Smooth muscle cell (in vitro differentiated cells): ENCODE data around the gene ZIC4. TPM values are rescaled to one million over a fixed set of nuclear protein-coding genes. Genes with fewer than 3 reads are reported as not detected.

ENCODE experiments used
- DNase-seq: peaks from one replicate; lab custom pipeline; 2025; ENCODE audit not compliant: unreplicated experiment; lab: John Stamatoyannopoulos, UW
- H2AFZ ChIP-seq: fragments of 200-600 bp; sonication (generic); 2 replicates; pipeline ENCODE4 v1.6.0; 2016; ENCODE audit warnings: antibody characterized with exemption, low read depth, mild to moderate bottlenecking
- H3F3A ChIP-seq: fragments of 200-600 bp; sonication (generic); 2 replicates; pipeline ENCODE4 v1.6.0; 2017; ENCODE audit warnings: antibody characterized with exemption, low read depth
- H3K27ac ChIP-seq: fragments of 200-600 bp; sonication (generic); 2 replicates; pipeline ENCODE4 v1.5.1; 2016; ENCODE audit warnings: low read depth, mild to moderate bottlenecking
- H3K27me3 ChIP-seq: fragments of 200-600 bp; sonication (generic); 2 replicates; pipeline ENCODE4 v1.6.1; 2016; ENCODE audit warnings: low read depth, mild to moderate bottlenecking
- H3K36me3 ChIP-seq: fragments of 200-600 bp; sonication (generic); 2 replicates; pipeline ENCODE4 v1.5.1; 2016; ENCODE audit warnings: low read depth
- H3K4me1 ChIP-seq: fragments of 200-600 bp; sonication (generic); 2 replicates; pipeline ENCODE4 v1.5.1; 2016; ENCODE audit warnings: low read depth
- H3K4me2 ChIP-seq: fragments of 200-600 bp; sonication (generic); 2 replicates; pipeline ENCODE4 v1.6.0; 2016; ENCODE audit warnings: mild to moderate bottlenecking
- H3K4me3 ChIP-seq: fragments of 200-600 bp; sonication (generic); 2 replicates; pipeline ENCODE4 v1.5.1; 2016; ENCODE audit warnings: mild to moderate bottlenecking
- H3K79me2 ChIP-seq: fragments of 200-600 bp; sonication (generic); 2 replicates; pipeline ENCODE4 v1.6.0; 2016; ENCODE audit warnings: low read depth, mild to moderate bottlenecking
- H3K9ac ChIP-seq: fragments of 200-600 bp; sonication (generic); 2 replicates; pipeline ENCODE4 v1.6.0; 2016; ENCODE audit warnings: low read depth
- H3K9me3 ChIP-seq: fragments of 200-600 bp; sonication (generic); replicated peaks from 2 replicates; pipeline ENCODE4 v1.5.1; 2016; ENCODE audit warnings: low read depth
- H4K20me1 ChIP-seq: fragments of 200-600 bp; sonication (generic); 2 replicates; pipeline ENCODE4 v1.6.0; 2016; ENCODE audit warnings: low read depth
- CTCF ChIP-seq: fragments of 200-600 bp; sonication (generic); IDR thresholded peaks from 2 replicates; pipeline ENCODE4 v1.5.1; 2017; ENCODE audit warnings: borderline replicate concordance, mild to moderate bottlenecking, antibody characterized with exemption; ENCODE audit not compliant: insufficient read depth, poor library complexity, severe bottlenecking
- WGBS: methylation state at CpG from one replicate; pipeline ENCODE4 v1.1.7; 2016; ENCODE audit warnings: low lambda C conversion rate; 5-methylcytosine and 5-hydroxymethylcytosine counted together
- polyA plus RNA-seq: library from polyadenylated mRNA; unstranded; fragments of >200 nt; fragmentation: Nextera tagmentation; extraction: Ambion mirVana; gene quantifications from 2 replicates; pipeline ENCODE4 v1.2.1, GENCODE V29; 2016
- total RNA-seq: library from RNA; depleted of rRNA; stranded (reverse); fragments of >200 nt; gene quantifications from 2 replicates; pipeline ENCODE4 v1.2.3, GENCODE V29; 2014

The ZIC4 gene
- total RNA-seq: not detected in 2 replicates
- polyA plus RNA-seq: not detected in 2 replicates

- Histone ChIP-seq H3K9ac (no peak within 1 kb of the TSS), H3K79me2 (no peaks in the 10 kb centered on the region), H3K9me3 (no peaks in the 10 kb centered on the region), H2AFZ (no peak within 1 kb of the TSS), H3K4me1 (peaks cover 23% of the 10 kb centered on the region), H3K27ac (no peak within 1 kb of the TSS), H3K4me3 (no peak within 1 kb of the TSS), H3K4me2 (peak within 1 kb of the TSS; percentile 41), H3K27me3 (peaks cover 100% of the 10 kb centered on the region), H4K20me1 (peaks cover under 1% of the 10 kb centered on the region), H3K36me3 (no peaks in the 10 kb centered on the region), H3F3A (no peaks in the 10 kb centered on the region)
- 5% methylated on average over 25 of the region's 25 CpGs for WGBS
- DNase-seq: no peak
- TF ChIP-seq CTCF: no peak
These were observed at the start of gene ZIC4 for GRCh38 chr3:147406028-147406931. Gene ZIC4 (minus strand): TSS chr3:147406543. CDS start chr3:147402797, 3,746 bp downstream.

- no peak for DNase-seq
- Histone ChIP-seq H3K4me3 (no peak overlapping the region), H3K4me1 (no peaks in the 10 kb centered on the region), H3K27ac (no peak overlapping the region), H3K4me2 (no peak overlapping the region), H3K36me3 (no peaks in the 10 kb centered on the region), H3K9me3 (no peaks in the 10 kb centered on the region), H3F3A (no peaks in the 10 kb centered on the region), H3K9ac (no peak overlapping the region), H3K27me3 (peaks cover 9% of the 10 kb centered on the region), H4K20me1 (no peaks in the 10 kb centered on the region), H2AFZ (no peak overlapping the region), H3K79me2 (no peaks in the 10 kb centered on the region)
- no peak for TF ChIP-seq CTCF
- 19% methylated on average over 3 of the region's 3 CpGs for WGBS
These were observed 43.3 kb upstream of the ZIC4 start for GRCh38 chr3:147449669-147450068.

GRCh38 chr3:147447224-147447623 lies 40.9 kb upstream of the ZIC4 start:
- no peaks in the 10 kb centered on the region for H3K36me3 ChIP-seq
- no peaks in the 10 kb centered on the region for H3K4me1 ChIP-seq
- TF ChIP-seq CTCF: no peak
- H3K79me2 ChIP-seq: no peaks in the 10 kb centered on the region
- no peak overlapping the region for H2AFZ ChIP-seq
- H3K9me3 ChIP-seq: no peaks in the 10 kb centered on the region
- no peaks in the 10 kb centered on the region for H4K20me1 ChIP-seq
- no peak overlapping the region for H3K9ac ChIP-seq
- H3K27ac ChIP-seq: no peak overlapping the region
- peaks cover 9% of the 10 kb centered on the region for H3K27me3 ChIP-seq
- DNase-seq: no peak
- no peak overlapping the region for H3K4me3 ChIP-seq
- no peaks in the 10 kb centered on the region for H3F3A ChIP-seq
- H3K4me2 ChIP-seq: no peak overlapping the region
